H9 (cell line): Measurements from ENCODE around the gene KCNIP4. TPM values are rescaled to one million over a fixed set of nuclear protein-coding genes. Genes with fewer than 3 reads are reported as not detected.

Experiments
- DNase-seq: peaks from one replicate; pipeline ENCODE4 v3.0.0-alpha.2; 2017
- H2AFZ ChIP-seq: one replicate; pipeline ENCODE4 v1.6.1; 2013; ENCODE audit warnings: mild to moderate bottlenecking, low read length, control low read depth, moderate library complexity
- H2AK5ac ChIP-seq: 2 replicates; pipeline ENCODE4 v1.6.1; 2013; ENCODE audit warnings: low read length, control low read depth, mixed read lengths; ENCODE audit not compliant: insufficient read length
- H2BK120ac ChIP-seq: one replicate; pipeline ENCODE4 v1.6.1; 2013; ENCODE audit warnings: low read depth, mild to moderate bottlenecking, low read length, control low read depth, inconsistent platforms; ENCODE audit not compliant: poor library complexity, severe bottlenecking
- H2BK12ac ChIP-seq: 2 replicates; pipeline ENCODE4 v1.6.1; 2013; ENCODE audit warnings: low read length, control low read depth, mixed read lengths, low read depth; ENCODE audit not compliant: insufficient read length
- H2BK15ac ChIP-seq: 2 replicates; pipeline ENCODE4 v1.6.1; 2013; ENCODE audit warnings: low read depth, low read length, control low read depth
- H2BK20ac ChIP-seq: one replicate; pipeline ENCODE4 v1.6.1; 2013; ENCODE audit warnings: low read depth, mild to moderate bottlenecking, low read length, control low read depth, inconsistent platforms; ENCODE audit not compliant: poor library complexity, severe bottlenecking
- H2BK5ac ChIP-seq: 2 replicates; pipeline ENCODE4 v1.6.1; 2013; ENCODE audit warnings: low read length, control low read depth, mixed read lengths; ENCODE audit not compliant: insufficient read length
- H3K14ac ChIP-seq: 2 replicates; pipeline ENCODE4 v1.6.1; 2013; ENCODE audit warnings: low read length, control low read depth; ENCODE audit not compliant: insufficient read depth
- H3K18ac ChIP-seq: 2 replicates; pipeline ENCODE4 v1.6.1; 2013; ENCODE audit warnings: low read depth, mild to moderate bottlenecking, mixed read lengths, low read length, control low read depth; ENCODE audit not compliant: insufficient read length
- H3K23ac ChIP-seq: 2 replicates; pipeline ENCODE4 v1.6.1; 2013; ENCODE audit warnings: low read length, control low read depth, mixed read lengths, low read depth; ENCODE audit not compliant: insufficient read length
- H3K23me2 ChIP-seq: 2 replicates; pipeline ENCODE4 v1.6.1; 2013; ENCODE audit warnings: low read depth, mild to moderate bottlenecking, mixed read lengths, low read length, control low read depth; ENCODE audit not compliant: insufficient read length, poor library complexity, severe bottlenecking
- H3K27ac ChIP-seq: 2 replicates; pipeline ENCODE4 v1.5.1; 2013; ENCODE audit warnings: low read length, control low read depth, mixed read lengths, low read depth; ENCODE audit not compliant: insufficient read length
- H3K27me3 ChIP-seq: 2 replicates; pipeline ENCODE4 v1.6.1; 2013; ENCODE audit warnings: low read length, control low read depth, inconsistent platforms; ENCODE audit not compliant: insufficient read depth
- H3K4ac ChIP-seq: 2 replicates; pipeline ENCODE4 v1.6.1; 2013; ENCODE audit warnings: low read depth, mild to moderate bottlenecking, control low read depth, inconsistent platforms, low read length, moderate library complexity
- H3K4me1 ChIP-seq: 2 replicates; pipeline ENCODE4 v1.6.1; 2013; ENCODE audit warnings: low read length, control low read depth, inconsistent platforms; ENCODE audit not compliant: insufficient read depth
- H3K4me2 ChIP-seq: 2 replicates; pipeline ENCODE4 v1.6.1; 2013; ENCODE audit warnings: low read length, control low read depth, mixed read lengths; ENCODE audit not compliant: insufficient read length, insufficient read depth
- H3K56ac ChIP-seq: 2 replicates; pipeline ENCODE4 v1.6.1; 2013; ENCODE audit warnings: low read depth, mild to moderate bottlenecking, mixed read lengths, low read length, control low read depth; ENCODE audit not compliant: insufficient read length
- H3K79me1 ChIP-seq: 2 replicates; pipeline ENCODE4 v1.6.1; 2013; ENCODE audit warnings: low read depth, mild to moderate bottlenecking, moderate library complexity, low read length, control low read depth, inconsistent platforms; ENCODE audit not compliant: insufficient read depth, poor library complexity, severe bottlenecking
- H3K79me2 ChIP-seq: 2 replicates; pipeline ENCODE4 v1.6.1; 2013; ENCODE audit warnings: low read length, control low read depth, inconsistent platforms; ENCODE audit not compliant: insufficient read depth
- H3K9ac ChIP-seq: 2 replicates; pipeline ENCODE4 v1.6.1; 2013; ENCODE audit warnings: low read length, control low read depth, mixed read lengths; ENCODE audit not compliant: insufficient read length; ENCODE audit errors: extremely low read depth
- H3K9me3 ChIP-seq: one replicate; pipeline ENCODE4 v1.6.1; 2013; ENCODE audit warnings: low read depth, low read length, inconsistent platforms; ENCODE audit not compliant: control insufficient read depth
- H3T11ph ChIP-seq: one replicate; pipeline ENCODE4 v1.6.1; 2013; ENCODE audit warnings: mild to moderate bottlenecking, low read length, control low read depth, inconsistent platforms
- H4K20me1 ChIP-seq: one replicate; pipeline ENCODE4 v1.6.1; 2013; ENCODE audit not compliant: control insufficient read depth, insufficient read length, insufficient read depth
- H4K5ac ChIP-seq: 2 replicates; pipeline ENCODE4 v1.6.1; 2013; ENCODE audit warnings: low read depth, mild to moderate bottlenecking, mixed read lengths, low read length, control low read depth; ENCODE audit not compliant: insufficient read length
- H4K8ac ChIP-seq: replicated peaks from 2 replicates; pipeline ENCODE4 v1.6.1; 2013; ENCODE audit warnings: low read length, control low read depth, mixed read lengths, low read depth; ENCODE audit not compliant: insufficient read length
- H4K91ac ChIP-seq: 2 replicates; pipeline ENCODE4 v1.6.1; 2013; ENCODE audit warnings: low read depth, mild to moderate bottlenecking, moderate library complexity, mixed read lengths, low read length, control low read depth; ENCODE audit not compliant: insufficient read length
- H3K27ac Mint-ChIP-seq, 3 experiments: 2 replicates in 2 of 3; 3 replicates in 1 of 3; pipeline ENCODE4 v1.8.0; 2020 to 2021; ENCODE audit warnings: mixed read lengths in 3 of 3, mild to moderate bottlenecking in 1 of 3, moderate library complexity in 1 of 3
- H3K27me3 Mint-ChIP-seq: 2 replicates; pipeline ENCODE4 v1.8.0; 2021; ENCODE audit warnings: low read depth, mild to moderate bottlenecking, moderate library complexity, mixed read lengths
- H3K36me3 Mint-ChIP-seq, 3 experiments: 2 replicates in 2 of 3; 3 replicates in 1 of 3; pipeline ENCODE4 v1.8.0; 2020 to 2021; ENCODE audit warnings: low read depth in 3 of 3, mixed read lengths in 3 of 3; ENCODE audit not compliant: insufficient read depth in 1 of 3
- H3K4me1 Mint-ChIP-seq, 2 experiments: 2 replicates each; pipeline ENCODE4 v1.8.0; 2020; ENCODE audit warnings: mixed read lengths in 2 of 2
- H3K4me3 Mint-ChIP-seq, 2 experiments: 2 replicates in 1 of 2; 3 replicates in 1 of 2; pipeline ENCODE4 v1.8.0; 2020 to 2021; ENCODE audit warnings: mild to moderate bottlenecking in 2 of 2, mixed read lengths in 2 of 2, moderate library complexity in 1 of 2
- H3K9me3 Mint-ChIP-seq, 2 experiments: 2 replicates in 1 of 2; 3 replicates in 1 of 2; pipeline ENCODE4 v1.8.0; 2020; ENCODE audit warnings: mild to moderate bottlenecking in 2 of 2, mixed read lengths in 2 of 2, moderate library complexity in 1 of 2
- CTCF ChIP-seq: fragments of 200-600 bp; sonication (generic); conservative IDR thresholded peaks from 3 replicates; pipeline ENCODE4 v1.8.0; 2021; ENCODE audit warnings: antibody characterized with exemption, mild to moderate bottlenecking
- WGBS: extraction: QIAGEN DNeasy Blood & Tissue Kit; methylation state at CpG from one replicate; pipeline ENCODE4 v1.1.7; 2013; ENCODE audit warnings: missing lambda C conversion rate, low lambda C conversion rate, mixed read lengths; ENCODE audit not compliant: insufficient read length; ENCODE audit errors: extremely low coverage; 5-methylcytosine and 5-hydroxymethylcytosine counted together
- total RNA-seq: library from RNA; stranded (reverse); gene quantifications from 2 replicates; pipeline ENCODE4 v1.2.1, GENCODE V29; 2021

The KCNIP4 gene
- total RNA-seq, 1 experiment from 2014 or later = not detected

DNA sequence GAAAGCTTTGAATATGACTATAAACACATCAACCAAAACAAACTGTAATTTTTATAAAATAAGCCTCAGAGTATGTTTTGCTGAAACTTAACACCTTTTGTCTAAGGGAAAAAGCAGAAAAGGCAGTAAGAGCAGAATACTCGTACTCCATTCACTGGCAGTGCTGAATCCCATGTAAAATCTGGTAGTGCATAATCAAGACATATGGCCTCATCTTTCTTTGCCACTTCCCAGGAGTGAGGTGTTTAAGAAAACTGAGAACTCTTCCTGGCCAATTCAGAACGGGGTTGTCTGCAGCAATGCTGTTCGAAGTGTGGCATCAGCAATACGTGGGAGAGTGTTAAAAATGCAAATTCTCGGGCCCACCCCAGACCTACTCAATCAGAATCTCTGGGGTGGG is 946.3 kb downstream of the KCNIP4 start:
- H3K79me2 ChIP-seq = no peaks in the 10 kb centered on the region
- H2BK20ac ChIP-seq = no peak overlapping the region
- no peaks in the 10 kb centered on the region for H3K4me1 Mint-ChIP-seq
- H3K14ac ChIP-seq = no peak overlapping the region
- H2BK12ac ChIP-seq = no peak overlapping the region
- no peaks in the 10 kb centered on the region for H4K20me1 ChIP-seq
- H4K91ac ChIP-seq = no peak overlapping the region
- no peak overlapping the region for H2AK5ac ChIP-seq
- H2BK5ac ChIP-seq = no peak overlapping the region
- no peak overlapping the region for H2BK120ac ChIP-seq
- WGBS = no CpG with 5 or more reads among the region's 5 CpGs
- H3K36me3 Mint-ChIP-seq = no peaks in the 10 kb centered on the region
- no peak overlapping the region for H4K8ac ChIP-seq
- H3K27ac Mint-ChIP-seq = no peak overlapping the region
- H3K79me1 ChIP-seq = no peaks in the 10 kb centered on the region
- no peak overlapping the region for H4K5ac ChIP-seq
- H3K23me2 ChIP-seq = no peaks in the 10 kb centered on the region
- no peak overlapping the region for H3T11ph ChIP-seq
- H3K9ac ChIP-seq = no peak overlapping the region
- H3K4me1 ChIP-seq = no peaks in the 10 kb centered on the region
- H3K23ac ChIP-seq = no peak overlapping the region
- no peak for DNase-seq
- no peak overlapping the region for H3K4me3 Mint-ChIP-seq
- H3K4ac ChIP-seq = no peak overlapping the region
- no peak overlapping the region for H3K27ac ChIP-seq
- no peak overlapping the region for H3K56ac ChIP-seq
- no peak overlapping the region for H2BK15ac ChIP-seq
- H2AFZ ChIP-seq = no peak overlapping the region
- no peaks in the 10 kb centered on the region for H3K9me3 ChIP-seq
- no peaks in the 10 kb centered on the region; a peak in 1 of 5 replicates for H3K9me3 Mint-ChIP-seq
- no peaks in the 10 kb centered on the region for H3K27me3 ChIP-seq
- H3K18ac ChIP-seq = no peak overlapping the region
- TF ChIP-seq CTCF = no peak
- no peaks in the 10 kb centered on the region for H3K27me3 Mint-ChIP-seq
- H3K4me2 ChIP-seq = no peak overlapping the region
